BJ (cell line): ENCODE data around the gene GLTP. TPM values are rescaled to one million over a fixed set of nuclear protein-coding genes. Genes with fewer than 3 reads are reported as not detected.
"Not testable (repeated sequence)": the region's sequence is repeated elsewhere in the genome, so short reads cannot be mapped to it uniquely, and the experiment has no call there.

Experiments
- CTCF ChIA-PET: fragments of 350-600 bp; formaldehyde crosslinking; extraction: SDS; loops from one replicate; lab custom pipeline; 2021; ENCODE audit warnings: antibody characterized with exemption, inconsistent platforms; lab: Yijun Ruan, JAX
- POLR2A ChIA-PET: fragments of 300-600 bp; sonication (Branson Sonifier 250); formaldehyde crosslinking; extraction: SDS; loops from one replicate; lab custom pipeline; 2021; ENCODE audit warnings: antibody characterized with exemption; lab: Charles Lee
- DNase-seq: peaks from one replicate; pipeline ENCODE4 v3.0.0-alpha.2; 2011; ENCODE audit warnings: low read depth
- H3K27me3 ChIP-seq: 2 replicates; pipeline ENCODE4 v1.6.0; 2011; ENCODE audit warnings: low read length; ENCODE audit not compliant: control insufficient read depth, insufficient read depth
- H3K36me3 ChIP-seq: 2 replicates; pipeline ENCODE4 v1.5.1; 2011; ENCODE audit warnings: low read length; ENCODE audit not compliant: control insufficient read depth, insufficient read depth
- H3K4me3 ChIP-seq: 2 replicates; pipeline ENCODE4 v1.5.1; 2011; ENCODE audit warnings: low read depth, mild to moderate bottlenecking, control low read depth, low read length
- polyA plus RNA-seq: library from polyadenylated mRNA; depleted of rRNA; stranded (reverse); fragments of >200 nt; gene quantifications from 2 replicates; pipeline ENCODE4 v1.2.3, GENCODE V29; 2011
- TF ChIP-seq, protein P1 (sequence below): IDR thresholded peaks from 2 replicates; pipeline ENCODE4 v1.5.1; 2011; ENCODE audit warnings: low read depth, mild to moderate bottlenecking, control low read depth, inconsistent platforms, low read length, moderate library complexity; ENCODE audit not compliant: insufficient read depth

The GLTP gene
- polyA plus RNA-seq, 1 experiment, result 33.8 TPM

DNA sequence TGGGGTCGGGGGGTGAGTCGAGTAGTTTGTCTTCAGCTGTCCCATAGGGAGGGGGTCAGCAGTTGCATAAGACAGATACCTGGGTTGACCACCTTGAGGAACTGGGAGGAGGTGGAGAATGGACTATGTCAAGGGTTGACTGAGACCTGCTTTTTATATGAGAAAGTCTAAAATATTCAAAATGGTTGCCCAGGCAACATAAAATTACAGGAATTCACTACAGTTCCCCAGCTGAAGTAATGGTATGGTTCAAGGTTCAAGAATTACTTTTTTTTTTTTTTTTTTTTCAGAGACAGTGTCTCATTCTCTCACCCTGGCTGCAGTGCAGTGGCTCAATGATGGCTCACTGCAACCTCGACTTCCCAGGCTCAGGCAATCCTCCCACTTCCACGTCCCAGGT lies 14.6 kb upstream of the GLTP start:
- TF ChIP-seq, protein P1, sequence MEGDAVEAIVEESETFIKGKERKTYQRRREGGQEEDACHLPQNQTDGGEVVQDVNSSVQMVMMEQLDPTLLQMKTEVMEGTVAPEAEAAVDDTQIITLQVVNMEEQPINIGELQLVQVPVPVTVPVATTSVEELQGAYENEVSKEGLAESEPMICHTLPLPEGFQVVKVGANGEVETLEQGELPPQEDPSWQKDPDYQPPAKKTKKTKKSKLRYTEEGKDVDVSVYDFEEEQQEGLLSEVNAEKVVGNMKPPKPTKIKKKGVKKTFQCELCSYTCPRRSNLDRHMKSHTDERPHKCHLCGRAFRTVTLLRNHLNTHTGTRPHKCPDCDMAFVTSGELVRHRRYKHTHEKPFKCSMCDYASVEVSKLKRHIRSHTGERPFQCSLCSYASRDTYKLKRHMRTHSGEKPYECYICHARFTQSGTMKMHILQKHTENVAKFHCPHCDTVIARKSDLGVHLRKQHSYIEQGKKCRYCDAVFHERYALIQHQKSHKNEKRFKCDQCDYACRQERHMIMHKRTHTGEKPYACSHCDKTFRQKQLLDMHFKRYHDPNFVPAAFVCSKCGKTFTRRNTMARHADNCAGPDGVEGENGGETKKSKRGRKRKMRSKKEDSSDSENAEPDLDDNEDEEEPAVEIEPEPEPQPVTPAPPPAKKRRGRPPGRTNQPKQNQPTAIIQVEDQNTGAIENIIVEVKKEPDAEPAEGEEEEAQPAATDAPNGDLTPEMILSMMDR, result no peak
- Histone ChIP-seq H3K27me3 (no peaks in the 10 kb centered on the region), H3K4me3 (no peak overlapping the region), H3K36me3 (no peaks in the 10 kb centered on the region)
- POLR2A ChIA-PET, result no interaction called here
- no peak for DNase-seq
- CTCF ChIA-PET, result interaction anchor here (1.2 to 1.4 kb wide), 2 partner anchors 28 to 42 kb away, joined by 3 read pairs; no protein-coding TSS in a partner anchor

- H3K27me3 ChIP-seq, result no peaks in the 10 kb centered on the region
- DNase-seq, result no peak
- TF ChIP-seq, protein P1, result no peak
- H3K36me3 ChIP-seq, result no peaks in the 10 kb centered on the region
- ChIA-PET POLR2A (no interaction called here), CTCF (interaction anchor here (0.6 kb wide), 1 partner anchor 68 kb away, joined by 3 read pairs; no protein-coding TSS in a partner anchor)
- no peak overlapping the region for H3K4me3 ChIP-seq
These were observed 13.1 kb upstream of the GLTP start for GRCh38 chr12:109893261-109893995.

GRCh38 chr12:109892748-109893147 lies 12.4 kb upstream of the GLTP start:
- TF ChIP-seq, protein P1, result no peak
- DNase-seq, result no peak
- Histone ChIP-seq H3K4me3 (no peak overlapping the region), H3K36me3 (no peaks in the 10 kb centered on the region), H3K27me3 (no peaks in the 10 kb centered on the region)
- ChIA-PET POLR2A (no interaction called here), CTCF (no interaction called here)

DNA sequence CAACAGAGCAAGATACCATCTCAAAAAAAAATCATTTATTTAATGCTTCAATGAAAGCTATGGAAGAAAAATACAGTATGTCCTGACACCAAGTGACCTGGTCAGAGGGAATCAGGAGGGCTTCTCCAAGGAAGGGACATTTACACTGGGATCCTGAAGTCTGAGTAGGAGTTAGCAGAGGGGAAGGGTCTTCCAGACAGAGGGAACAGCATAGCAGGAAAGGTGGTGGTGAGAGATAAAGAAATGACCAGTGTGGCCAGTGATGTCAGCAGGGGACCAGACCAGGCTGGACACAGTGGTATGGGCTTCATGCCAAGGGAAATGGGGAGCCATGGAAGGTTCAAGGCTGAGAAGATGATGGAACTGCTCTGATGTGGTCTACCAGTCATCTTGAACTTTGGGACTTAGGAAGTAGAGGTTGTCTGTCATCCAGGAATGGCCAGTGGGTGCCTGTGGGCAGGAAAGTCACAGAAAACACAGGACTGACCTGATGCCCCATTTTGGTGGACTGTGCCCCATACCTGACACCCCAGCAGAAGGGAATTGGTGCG lies 11.9 kb upstream of the GLTP start:
- Histone ChIP-seq H3K36me3 (no peaks in the 10 kb centered on the region), H3K27me3 (no peaks in the 10 kb centered on the region), H3K4me3 (no peak overlapping the region)
- TF ChIP-seq, protein P1, result no peak
- ChIA-PET POLR2A (no interaction called here), CTCF (interaction anchor here (0.9 kb wide), 1 partner anchor 38 kb away, joined by 5 read pairs; no protein-coding TSS in a partner anchor)
- no peak for DNase-seq

DNA sequence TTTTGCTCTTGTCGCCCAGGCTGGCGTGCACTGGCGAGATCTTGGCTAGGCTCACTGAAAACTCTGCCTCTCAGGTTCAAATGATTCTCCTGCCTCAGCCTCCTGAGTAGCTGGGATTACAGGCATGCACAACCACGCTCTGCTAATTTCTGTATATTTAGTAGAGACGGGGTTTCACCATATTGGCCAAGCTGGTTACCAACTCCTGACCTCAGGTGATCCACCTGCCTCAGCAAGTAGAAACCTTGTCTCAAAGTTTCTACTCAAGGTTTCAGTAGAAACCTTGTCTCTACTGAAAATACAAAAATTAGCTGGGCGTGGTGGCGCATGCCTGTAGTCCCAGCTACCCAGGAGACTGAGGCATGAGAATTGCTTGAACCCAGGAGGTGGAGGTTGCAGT lies 11.4 kb upstream of the GLTP start:
- CTCF ChIA-PET, result interaction anchor here (0.9 kb wide), 1 partner anchor 38 kb away, joined by 5 read pairs; no protein-coding TSS in a partner anchor
- DNase-seq, H3K36me3 ChIP-seq, H3K4me3 ChIP-seq, H3K27me3 ChIP-seq, POLR2A ChIA-PET: not testable (repeated sequence)
